Measurements from ENCODE around the gene KMT2E.

Gene KMT2E

DNA sequence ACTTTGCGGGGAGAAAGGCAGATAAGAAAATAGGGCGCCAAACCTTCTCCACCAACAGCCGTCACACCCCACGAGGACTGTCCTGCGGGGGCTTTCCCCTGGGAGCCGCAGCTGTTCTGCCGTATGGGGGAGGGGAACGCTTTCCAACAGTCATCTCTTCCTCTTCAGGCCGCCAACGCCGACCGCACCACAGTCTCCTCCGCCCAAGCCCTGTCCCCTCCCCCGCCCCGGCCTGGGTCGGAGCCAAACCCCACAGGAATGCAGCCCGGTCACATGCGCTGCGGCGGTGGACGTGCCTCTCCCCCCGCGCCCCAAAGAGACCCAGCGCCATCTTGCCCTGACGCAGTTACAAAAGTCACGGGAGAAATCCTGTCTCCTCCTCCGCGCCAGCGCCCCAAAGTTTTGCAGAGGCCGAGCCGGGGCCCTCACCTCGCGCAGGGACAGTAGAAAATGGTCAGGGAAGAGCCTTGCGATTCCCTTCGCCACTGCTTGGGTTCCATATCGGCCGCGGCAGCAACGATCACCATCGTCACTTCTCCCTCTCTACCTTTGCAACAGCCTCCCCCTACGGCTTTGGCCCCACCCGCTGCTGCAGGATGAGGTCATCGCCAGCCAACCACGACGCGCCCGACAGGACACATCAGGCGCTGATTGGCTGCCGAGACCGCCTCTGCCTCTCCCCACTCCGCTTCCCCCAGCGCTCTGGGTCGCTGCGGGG is 1.3 kb upstream of the KMT2E start:
- peaks cover 35% of the 10 kb centered on the region for H3K4me1 ChIP-seq (ENCODE audit: insufficient read depth, low read length)
- H3K36me3 ChIP-seq (ENCODE audit: insufficient read depth, low read length), result peaks cover 17% of the 10 kb centered on the region
- under 1% methylated on average over 50 of the region's 54 CpGs for WGBS
- peak overlapping the region; percentile 95 for H3K4me3 ChIP-seq (ENCODE audit: low read length)
- no peaks in the 10 kb centered on the region for H3K9me3 ChIP-seq (ENCODE audit: insufficient read depth, low read depth, low read length)
- no peaks in the 10 kb centered on the region for H3K27me3 ChIP-seq (ENCODE audit: insufficient read depth, low read length)
- H3K9ac ChIP-seq (ENCODE audit: low read depth, low read length), result peak overlapping the region; percentile 100
- peak overlapping the region; percentile 100 for H3K27ac ChIP-seq (ENCODE audit: low read depth, low read length)

DNA sequence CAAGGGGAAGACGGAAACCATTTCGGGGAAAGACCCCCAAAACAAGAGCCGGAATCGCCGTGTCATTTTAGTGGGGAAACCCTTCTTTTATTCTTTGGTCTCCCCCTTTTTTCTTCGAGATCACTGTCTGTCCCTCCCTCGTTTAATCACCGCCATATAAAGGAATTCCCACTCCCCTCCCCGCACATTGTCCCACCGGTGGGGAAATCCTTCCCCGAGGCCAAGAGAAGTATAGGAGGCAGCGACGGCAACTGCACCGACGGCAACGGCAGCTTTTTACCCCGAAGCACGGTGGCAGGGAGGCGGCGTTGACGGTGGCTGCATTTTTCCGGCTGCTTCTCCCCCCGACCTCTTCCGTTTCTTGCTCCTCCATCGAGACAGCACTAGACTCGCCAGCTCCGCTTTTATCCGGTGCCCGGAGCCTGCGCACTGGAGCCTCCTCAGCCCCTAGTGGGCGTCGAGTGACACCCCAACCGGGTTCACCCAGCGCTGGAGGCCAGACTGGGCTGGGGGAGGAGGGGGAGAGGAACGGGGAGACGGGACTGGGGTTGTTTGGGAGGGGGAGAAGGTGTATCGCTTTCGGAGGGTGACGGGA is 687 bp upstream of the KMT2E start:
- H3K4me3 ChIP-seq (ENCODE audit: low read length), result peak overlapping the region; percentile 95
- H3K9me3 ChIP-seq (ENCODE audit: insufficient read depth, low read depth, low read length), result no peaks in the 10 kb centered on the region
- under 1% methylated on average over 39 of the region's 39 CpGs for WGBS
- H3K9ac ChIP-seq (ENCODE audit: low read depth, low read length), result peak overlapping the region; percentile 100
- H3K27me3 ChIP-seq (ENCODE audit: insufficient read depth, low read length), result no peaks in the 10 kb centered on the region
- peaks cover 42% of the 10 kb centered on the region for H3K4me1 ChIP-seq (ENCODE audit: insufficient read depth, low read length)
- peaks cover 11% of the 10 kb centered on the region for H3K36me3 ChIP-seq (ENCODE audit: insufficient read depth, low read length)
- H3K27ac ChIP-seq (ENCODE audit: low read depth, low read length), result peak overlapping the region; percentile 100

DNA sequence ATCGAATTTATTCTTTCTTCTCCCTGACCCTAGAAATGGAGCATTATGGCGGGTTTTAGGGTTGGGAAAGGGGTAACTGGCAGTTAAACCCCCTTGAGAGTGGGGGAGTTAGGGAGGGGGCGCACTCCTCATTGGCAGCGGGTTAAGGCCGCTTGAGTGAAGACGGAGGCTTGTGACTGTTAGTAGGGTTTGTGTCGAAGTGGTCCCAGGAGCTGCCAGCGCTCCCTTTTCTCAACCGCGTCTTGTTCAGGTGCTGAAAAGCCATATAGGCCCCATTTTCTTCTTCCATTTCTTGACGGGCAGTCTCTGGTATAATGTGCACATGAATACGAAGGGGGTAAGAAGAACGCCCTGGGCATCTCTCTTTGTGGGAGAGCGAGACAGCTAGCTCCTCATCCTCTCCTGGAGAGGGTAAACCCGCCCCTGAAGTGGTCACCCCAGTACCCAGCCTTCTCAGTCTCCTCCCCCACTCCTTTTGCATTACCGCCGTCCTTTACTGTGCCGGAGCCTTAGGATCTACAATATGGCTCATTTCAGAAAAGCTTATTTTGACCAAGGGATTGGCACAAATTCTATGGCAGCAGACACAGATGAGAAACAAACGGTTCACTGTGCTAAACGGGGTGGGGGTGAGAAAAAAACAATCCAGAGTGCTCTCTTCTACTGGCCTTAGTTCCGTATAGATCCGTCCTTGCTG is 836 bp downstream of the KMT2E start:
- Histone ChIP-seq H3K9me3 (ENCODE audit: insufficient read depth, low read depth, low read length) (no peaks in the 10 kb centered on the region), H3K4me3 (ENCODE audit: low read length) (peak overlapping the region; percentile 95), H3K27me3 (ENCODE audit: insufficient read depth, low read length) (no peaks in the 10 kb centered on the region), H3K36me3 (ENCODE audit: insufficient read depth, low read length) (peaks cover 3% of the 10 kb centered on the region; the same call in 1 of the 2 replicates), H3K9ac (ENCODE audit: low read depth, low read length) (peak overlapping the region; percentile 100), H3K27ac (ENCODE audit: low read depth, low read length) (peak overlapping the region; percentile 100), H3K4me1 (ENCODE audit: insufficient read depth, low read length) (peaks cover 50% of the 10 kb centered on the region)
- under 1% methylated on average over 22 of the region's 22 CpGs for WGBS

GRCh38 chr7:105015390-105015965 is 1.5 kb downstream of the KMT2E start:
- Histone ChIP-seq H3K9ac (ENCODE audit: low read depth, low read length) (peak overlapping the region; percentile 100), H3K27ac (ENCODE audit: low read depth, low read length) (peak overlapping the region; percentile 100), H3K9me3 (ENCODE audit: insufficient read depth, low read depth, low read length) (no peaks in the 10 kb centered on the region), H3K4me3 (ENCODE audit: low read length) (peak overlapping the region; percentile 95), H3K36me3 (ENCODE audit: insufficient read depth, low read length) (no peaks in the 10 kb centered on the region), H3K27me3 (ENCODE audit: insufficient read depth, low read length) (no peaks in the 10 kb centered on the region), H3K4me1 (ENCODE audit: insufficient read depth, low read length) (peaks cover 44% of the 10 kb centered on the region)
- WGBS, result 0% methylated on average over 9 of the region's 10 CpGs

DNA sequence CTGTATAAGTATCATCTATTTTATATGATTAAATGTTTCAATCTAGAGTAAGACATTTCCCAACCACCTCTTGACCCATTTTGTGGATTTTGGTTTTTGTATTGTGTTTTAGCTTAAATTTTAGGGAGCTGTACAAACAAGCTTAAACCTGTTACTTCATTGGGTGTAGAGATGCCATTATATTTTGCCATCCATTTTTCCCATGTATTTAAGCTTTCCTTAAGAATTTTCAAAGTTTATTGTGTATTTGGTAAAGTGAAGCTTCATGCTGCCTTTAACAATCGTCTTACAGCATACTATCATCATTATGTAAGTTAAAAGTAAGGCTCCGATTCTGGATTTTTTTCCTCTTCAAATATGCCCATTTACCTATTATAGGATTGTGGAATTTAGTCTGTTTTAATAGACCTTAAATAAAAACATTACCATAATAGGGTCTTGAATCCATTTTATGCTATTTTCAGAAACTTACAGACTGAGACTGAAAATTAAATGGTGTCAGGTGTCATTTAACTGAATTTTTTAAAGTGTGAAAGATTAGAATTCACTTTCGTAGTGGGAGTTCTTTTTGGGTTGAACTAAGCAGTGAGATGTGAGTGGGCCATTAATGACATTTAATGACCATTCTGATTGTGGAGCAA is 2.2 kb downstream of the KMT2E start:
- peak overlapping the region; percentile 100 for H3K9ac ChIP-seq (ENCODE audit: low read depth, low read length)
- no peaks in the 10 kb centered on the region for H3K9me3 ChIP-seq (ENCODE audit: insufficient read depth, low read depth, low read length)
- peak overlapping the region; percentile 100; the same call in 1 of the 2 replicates for H3K27ac ChIP-seq (ENCODE audit: low read depth, low read length)
- 35% methylated on average over 1 of the region's 3 CpGs for WGBS
- H3K27me3 ChIP-seq (ENCODE audit: insufficient read depth, low read length), result no peaks in the 10 kb centered on the region
- peaks cover 46% of the 10 kb centered on the region for H3K4me1 ChIP-seq (ENCODE audit: insufficient read depth, low read length)
- H3K36me3 ChIP-seq (ENCODE audit: insufficient read depth, low read length), result no peaks in the 10 kb centered on the region
- peak overlapping the region; percentile 95 for H3K4me3 ChIP-seq (ENCODE audit: low read length)

- H3K27me3 ChIP-seq (ENCODE audit: insufficient read depth, low read length), result no peaks in the 10 kb centered on the region
- H3K9ac ChIP-seq (ENCODE audit: low read depth, low read length), result peak overlapping the region; percentile 100; the same call in 1 of the 2 replicates
- peak overlapping the region; percentile 95 for H3K4me3 ChIP-seq (ENCODE audit: low read length)
- peaks cover 50% of the 10 kb centered on the region for H3K4me1 ChIP-seq (ENCODE audit: insufficient read depth, low read length)
- WGBS, result 56% methylated on average over 4 of the region's 5 CpGs
- no peaks in the 10 kb centered on the region for H3K36me3 ChIP-seq (ENCODE audit: insufficient read depth, low read length)
- H3K27ac ChIP-seq (ENCODE audit: low read depth, low read length), result no peak overlapping the region
- no peaks in the 10 kb centered on the region for H3K9me3 ChIP-seq (ENCODE audit: insufficient read depth, low read depth, low read length)
Measured at GRCh38 chr7:105016709-105017656, 3.0 kb downstream of the KMT2E start.

GRCh38 chr7:105017657-105018365 is 3.8 kb downstream of the KMT2E start:
- Histone ChIP-seq H3K36me3 (ENCODE audit: insufficient read depth, low read length) (no peaks in the 10 kb centered on the region), H3K27me3 (ENCODE audit: insufficient read depth, low read length) (no peaks in the 10 kb centered on the region), H3K9me3 (ENCODE audit: insufficient read depth, low read depth, low read length) (no peaks in the 10 kb centered on the region), H3K4me3 (ENCODE audit: low read length) (peak overlapping the region; percentile 95), H3K27ac (ENCODE audit: low read depth, low read length) (no peak overlapping the region), H3K4me1 (ENCODE audit: insufficient read depth, low read length) (peaks cover 50% of the 10 kb centered on the region), H3K9ac (ENCODE audit: low read depth, low read length) (no peak overlapping the region)
- WGBS, result 40% methylated on average over 3 of the region's 4 CpGs

DNA sequence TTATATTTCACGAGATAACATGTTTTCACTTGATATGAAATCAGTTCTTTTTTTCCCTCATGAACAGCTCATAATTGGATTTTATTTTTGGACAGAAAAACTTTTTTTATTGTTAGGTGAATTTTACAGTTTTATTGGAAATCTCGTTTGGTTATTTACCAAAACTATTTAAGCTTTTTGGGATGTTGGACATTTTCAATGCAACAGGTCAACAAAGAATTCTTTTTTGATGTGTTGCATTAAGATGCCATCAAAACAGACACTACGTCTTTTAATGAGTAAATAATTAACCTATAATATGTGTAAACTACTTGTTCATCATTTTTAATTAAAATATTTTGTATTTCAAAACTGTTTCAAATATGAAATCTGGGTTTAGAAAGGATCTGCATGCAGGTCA is 5.3 kb downstream of the KMT2E start:
- Histone ChIP-seq H3K4me1 (ENCODE audit: insufficient read depth, low read length) (peaks cover 57% of the 10 kb centered on the region), H3K9ac (ENCODE audit: low read depth, low read length) (no peak overlapping the region), H3K9me3 (ENCODE audit: insufficient read depth, low read depth, low read length) (no peaks in the 10 kb centered on the region), H3K36me3 (ENCODE audit: insufficient read depth, low read length) (no peaks in the 10 kb centered on the region), H3K27me3 (ENCODE audit: insufficient read depth, low read length) (no peaks in the 10 kb centered on the region), H3K4me3 (ENCODE audit: low read length) (no peak overlapping the region), H3K27ac (ENCODE audit: low read depth, low read length) (no peak overlapping the region)
- WGBS, result 94% methylated on average over 2 of the region's 3 CpGs

DNA sequence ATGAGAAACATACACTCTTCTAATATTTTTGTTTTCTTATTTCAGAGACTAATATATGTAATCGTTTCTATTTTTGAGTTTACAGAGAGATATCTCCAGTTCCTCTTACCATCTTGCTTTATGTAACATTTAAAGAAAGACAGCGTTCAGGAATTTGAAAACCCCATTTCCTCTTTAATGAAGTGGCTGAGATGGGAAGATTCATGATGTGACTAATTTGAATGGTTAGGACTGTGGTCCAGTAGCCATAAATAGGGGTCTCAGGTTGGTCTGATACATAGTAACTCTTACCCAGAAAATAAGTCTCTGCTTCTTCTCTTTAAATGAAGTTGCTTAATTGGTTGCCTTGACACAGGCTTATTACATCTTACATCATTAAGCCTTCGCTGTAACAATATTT is 6.9 kb downstream of the KMT2E start:
- Histone ChIP-seq H3K9ac (ENCODE audit: low read depth, low read length) (no peak overlapping the region), H3K4me1 (ENCODE audit: insufficient read depth, low read length) (peaks cover 72% of the 10 kb centered on the region), H3K9me3 (ENCODE audit: insufficient read depth, low read depth, low read length) (no peaks in the 10 kb centered on the region), H3K36me3 (ENCODE audit: insufficient read depth, low read length) (no peaks in the 10 kb centered on the region), H3K27ac (ENCODE audit: low read depth, low read length) (no peak overlapping the region), H3K27me3 (ENCODE audit: insufficient read depth, low read length) (no peaks in the 10 kb centered on the region), H3K4me3 (ENCODE audit: low read length) (no peak overlapping the region)
- WGBS, result 100% methylated on average over 1 of the region's 3 CpGs

DNA sequence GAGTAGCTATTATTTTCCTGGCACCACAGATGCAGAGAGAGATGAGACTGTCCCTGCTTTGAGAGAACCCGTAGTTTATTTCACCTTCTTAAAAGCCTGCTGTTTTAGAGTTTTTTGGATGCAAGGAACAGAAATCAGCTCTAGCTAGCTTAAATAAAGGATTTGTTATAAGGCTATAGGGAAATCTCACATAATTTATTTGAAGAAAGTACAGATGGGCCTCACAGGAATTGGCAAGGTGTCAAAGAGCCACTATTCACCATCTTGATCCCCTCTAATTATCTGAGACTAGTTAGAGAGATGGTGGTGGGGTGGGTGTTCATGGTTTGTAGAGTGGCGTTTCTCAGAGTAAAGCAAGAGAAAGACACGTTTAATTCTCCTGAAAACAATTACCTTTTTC is 7.3 kb downstream of the KMT2E start:
- no peak overlapping the region for H3K4me3 ChIP-seq (ENCODE audit: low read length)
- H3K9me3 ChIP-seq (ENCODE audit: insufficient read depth, low read depth, low read length), result no peaks in the 10 kb centered on the region
- WGBS, result 75% methylated on average over 3 of the region's 3 CpGs
- H3K4me1 ChIP-seq (ENCODE audit: insufficient read depth, low read length), result peaks cover 68% of the 10 kb centered on the region
- no peak overlapping the region for H3K27ac ChIP-seq (ENCODE audit: low read depth, low read length)
- no peaks in the 10 kb centered on the region for H3K36me3 ChIP-seq (ENCODE audit: insufficient read depth, low read length)
- H3K9ac ChIP-seq (ENCODE audit: low read depth, low read length), result no peak overlapping the region
- H3K27me3 ChIP-seq (ENCODE audit: insufficient read depth, low read length), result no peaks in the 10 kb centered on the region

Data from HUES64 (cell line).